Immature natural killer cell (primary cell): ENCODE data around the gene TJP3. TPM values are rescaled to one million over a fixed set of nuclear protein-coding genes. Genes with fewer than 3 reads are reported as not detected.

Experiments
- DNase-seq, 3 donors: peaks; one replicate each; pipeline ENCODE4 v3.0.0; 2022; ENCODE audit warnings: mixed read lengths in 1 of 3
- H3K27ac Mint-ChIP-seq, 6 donors: one replicate each; pipeline ENCODE4 v1.8.0; 2020; ENCODE audit warnings: mixed read lengths in 6 of 6, mild to moderate bottlenecking in 5 of 6, inconsistent platforms in 4 of 6, moderate library complexity in 3 of 6
- H3K27me3 Mint-ChIP-seq, 3 donors: one replicate each; pipeline ENCODE4 v1.8.0; 2020 to 2021; ENCODE audit warnings: low read depth in 3 of 3, mild to moderate bottlenecking in 3 of 3, mixed read lengths in 3 of 3, moderate library complexity in 3 of 3, inconsistent platforms in 1 of 3
- H3K36me3 Mint-ChIP-seq, 3 donors: one replicate each; pipeline ENCODE4 v1.8.0; 2020; ENCODE audit warnings: mixed read lengths in 3 of 3, inconsistent platforms in 2 of 3, mild to moderate bottlenecking in 2 of 3
- H3K4me1 Mint-ChIP-seq, 2 donors: one replicate each; pipeline ENCODE4 v1.8.0; 2020; ENCODE audit warnings: inconsistent platforms in 2 of 2, mild to moderate bottlenecking in 2 of 2, mixed read lengths in 2 of 2, moderate library complexity in 1 of 2
- H3K4me3 Mint-ChIP-seq, 5 donors: one replicate each; pipeline ENCODE4 v1.8.0; 2020; ENCODE audit warnings: mild to moderate bottlenecking in 5 of 5, mixed read lengths in 5 of 5, inconsistent platforms in 3 of 5, moderate library complexity in 3 of 5
- H3K9me3 Mint-ChIP-seq, 6 donors: one replicate each; pipeline ENCODE4 v1.8.0; 2020; ENCODE audit warnings: mild to moderate bottlenecking in 6 of 6, mixed read lengths in 6 of 6, inconsistent platforms in 4 of 6, moderate library complexity in 3 of 6
- polyA plus RNA-seq, 3 donors: library from polyadenylated mRNA; unstranded; fragments of 300-500 nt; fragmentation: Illumina TruSeq; gene quantifications; one replicate each; pipeline ENCODE4 v1.2.3, GENCODE V29; 2021

The TJP3 gene
- polyA plus RNA-seq, 3 donors from 2014 or later, result 0.34 TPM; not detected in 2

DNA sequence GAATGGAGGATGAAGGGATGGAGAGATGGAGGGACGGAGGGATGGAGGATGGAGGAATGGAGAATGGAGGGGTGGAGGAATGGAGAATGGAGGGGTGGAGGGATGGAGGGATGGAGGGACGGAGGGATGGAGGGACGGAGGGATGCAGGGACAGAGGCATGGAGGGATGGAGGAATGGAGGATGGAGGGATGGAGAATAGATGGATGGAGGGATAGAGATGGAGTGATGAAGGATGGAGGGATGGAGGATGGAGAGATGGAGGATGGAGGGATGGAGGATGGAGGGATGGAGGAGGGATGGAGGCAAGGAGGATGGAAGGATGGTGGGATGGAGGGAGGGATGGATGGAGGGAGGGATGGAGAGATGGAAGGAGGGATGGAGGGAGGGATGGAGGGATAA, 30.0 kb upstream of the TJP3 start:
- peaks cover 0 to 4% (median 0%) of the 10 kb centered on the region in 3 donors for H3K36me3 Mint-ChIP-seq
- no peaks in the 10 kb centered on the region for H3K9me3 Mint-ChIP-seq
- peaks cover 0 to 5% (median 0%) of the 10 kb centered on the region in 3 donors for H3K27me3 Mint-ChIP-seq
- no peak overlapping the region for H3K4me3 Mint-ChIP-seq
- H3K27ac Mint-ChIP-seq, result no peak overlapping the region
- DNase-seq, result no peak
- peaks cover 22 to 38% of the 10 kb centered on the region in 2 donors for H3K4me1 Mint-ChIP-seq

DNA sequence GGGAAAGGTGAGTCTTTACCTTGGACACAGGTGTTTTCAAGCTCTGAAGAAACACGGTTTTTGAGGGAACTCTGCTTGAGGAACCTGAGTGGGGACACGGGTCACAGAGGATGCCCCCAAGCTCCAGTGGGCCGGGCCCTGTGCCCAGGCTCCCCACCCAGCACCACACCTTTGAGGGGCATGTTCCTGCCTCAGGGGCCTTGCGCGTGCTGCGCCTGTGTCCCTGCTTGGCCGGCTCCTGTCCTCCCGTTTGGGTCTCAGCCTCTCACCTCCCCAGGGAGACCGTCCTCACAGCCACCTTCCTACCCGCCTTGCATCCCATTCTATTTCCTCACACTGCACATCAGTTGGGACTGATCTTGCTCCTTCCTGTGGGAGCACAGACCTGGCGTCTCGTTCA, 29.0 kb upstream of the TJP3 start:
- H3K27me3 Mint-ChIP-seq, result peaks cover 0 to 5% (median 0%) of the 10 kb centered on the region in 3 donors
- peak overlapping the region in 3 of 6 donors; percentile 55 to 69 (median 61) for H3K27ac Mint-ChIP-seq
- H3K36me3 Mint-ChIP-seq, result peaks cover 0 to 4% (median 0%) of the 10 kb centered on the region in 3 donors

DNA sequence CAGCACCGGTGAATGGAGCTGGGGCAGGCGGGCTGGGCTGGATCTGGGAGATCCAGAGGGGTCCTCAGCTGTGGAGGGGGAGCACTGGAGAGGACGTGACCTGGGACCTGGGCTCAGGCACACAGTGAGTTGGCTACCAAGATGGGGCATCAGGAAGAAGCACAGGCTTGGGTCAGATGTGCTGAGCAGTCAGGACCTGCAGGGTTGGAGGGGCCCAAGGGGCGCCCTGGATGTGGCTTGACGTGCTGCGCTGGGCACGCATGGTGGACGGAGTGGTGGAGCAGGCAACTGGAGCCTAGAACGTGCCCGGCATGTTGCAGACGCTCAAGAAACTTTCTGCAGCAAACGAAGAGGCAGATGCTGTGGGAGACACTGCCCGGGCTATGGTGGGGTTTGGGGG, 28.6 kb upstream of the TJP3 start:
- peaks cover 0 to 5% (median 0%) of the 10 kb centered on the region in 3 donors for H3K27me3 Mint-ChIP-seq
- peak overlapping the region in 2 of 6 donors; percentile 55 to 61 for H3K27ac Mint-ChIP-seq
- peak overlapping the region in 1 of 5 donors; percentile 10 for H3K4me3 Mint-ChIP-seq
- peaks cover 0 to 4% (median 0%) of the 10 kb centered on the region in 3 donors for H3K36me3 Mint-ChIP-seq
- no peaks in the 10 kb centered on the region for H3K9me3 Mint-ChIP-seq
- no peak for DNase-seq
- H3K4me1 Mint-ChIP-seq, result peaks cover 20 to 43% of the 10 kb centered on the region in 2 donors

More for the DNA sequence above, 29.0 kb upstream of the TJP3 start:
- no peaks in the 10 kb centered on the region for H3K9me3 Mint-ChIP-seq
- H3K4me3 Mint-ChIP-seq, result peak overlapping the region in 1 of 5 donors; percentile 10
- no peak for DNase-seq
- peaks cover 22 to 43% of the 10 kb centered on the region in 2 donors for H3K4me1 Mint-ChIP-seq

DNA sequence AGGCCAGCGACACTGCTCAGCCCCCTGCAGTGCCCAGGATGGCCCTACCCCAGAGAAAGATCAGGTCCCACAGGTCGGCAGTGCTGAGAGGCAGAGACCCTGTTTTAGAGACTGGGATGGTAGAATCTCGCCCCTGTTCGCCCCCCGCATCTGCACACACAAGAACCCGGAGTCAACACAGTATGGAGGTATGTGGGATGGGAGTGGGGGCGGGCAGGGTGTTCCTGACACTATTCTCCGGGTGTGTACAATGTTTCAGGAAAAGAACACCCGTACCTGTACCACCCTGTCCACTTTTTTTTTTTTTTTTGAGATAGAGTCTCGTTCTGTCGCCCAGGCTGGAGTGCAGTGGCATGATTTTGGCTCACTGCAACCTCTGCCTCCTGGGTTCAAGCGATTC, 27.2 kb upstream of the TJP3 start:
- Mint-ChIP-seq H3K4me1 (peaks cover 21 to 33% of the 10 kb centered on the region in 2 donors), H3K27me3 (peaks cover 0 to 5% (median 0%) of the 10 kb centered on the region in 3 donors), H3K27ac (no peak overlapping the region), H3K9me3 (no peaks in the 10 kb centered on the region), H3K36me3 (peaks cover 0 to 4% (median 0%) of the 10 kb centered on the region in 3 donors), H3K4me3 (no peak overlapping the region)
- DNase-seq, result no peak

DNA sequence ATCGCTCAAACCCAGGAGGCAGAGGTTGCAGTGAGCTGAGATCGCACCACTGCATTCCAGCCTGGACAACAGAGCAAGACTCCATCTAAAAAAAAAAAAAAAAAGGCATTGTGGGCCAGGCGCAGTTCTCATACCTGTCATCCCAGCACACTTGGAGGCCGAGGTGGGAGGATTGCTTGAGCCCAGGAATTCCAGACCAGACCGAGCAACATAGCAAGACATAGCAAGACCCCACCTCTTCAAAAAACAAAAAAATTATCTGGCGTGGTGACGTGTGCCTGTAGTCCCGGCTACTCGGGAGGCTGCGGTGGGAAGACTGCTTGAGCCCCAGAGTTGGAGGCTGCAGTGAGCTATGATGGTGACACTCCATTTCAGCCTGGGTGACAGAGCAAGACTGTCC, 25.9 kb upstream of the TJP3 start:
- Mint-ChIP-seq H3K9me3 (no peaks in the 10 kb centered on the region), H3K4me3 (no peak overlapping the region), H3K36me3 (no peaks in the 10 kb centered on the region), H3K27ac (peak overlapping the region in 1 of 6 donors; percentile 50), H3K4me1 (peaks cover 17 to 25% of the 10 kb centered on the region in 2 donors), H3K27me3 (peaks cover 0 to 5% (median 3%) of the 10 kb centered on the region in 3 donors)
- DNase-seq, result no peak

DNA sequence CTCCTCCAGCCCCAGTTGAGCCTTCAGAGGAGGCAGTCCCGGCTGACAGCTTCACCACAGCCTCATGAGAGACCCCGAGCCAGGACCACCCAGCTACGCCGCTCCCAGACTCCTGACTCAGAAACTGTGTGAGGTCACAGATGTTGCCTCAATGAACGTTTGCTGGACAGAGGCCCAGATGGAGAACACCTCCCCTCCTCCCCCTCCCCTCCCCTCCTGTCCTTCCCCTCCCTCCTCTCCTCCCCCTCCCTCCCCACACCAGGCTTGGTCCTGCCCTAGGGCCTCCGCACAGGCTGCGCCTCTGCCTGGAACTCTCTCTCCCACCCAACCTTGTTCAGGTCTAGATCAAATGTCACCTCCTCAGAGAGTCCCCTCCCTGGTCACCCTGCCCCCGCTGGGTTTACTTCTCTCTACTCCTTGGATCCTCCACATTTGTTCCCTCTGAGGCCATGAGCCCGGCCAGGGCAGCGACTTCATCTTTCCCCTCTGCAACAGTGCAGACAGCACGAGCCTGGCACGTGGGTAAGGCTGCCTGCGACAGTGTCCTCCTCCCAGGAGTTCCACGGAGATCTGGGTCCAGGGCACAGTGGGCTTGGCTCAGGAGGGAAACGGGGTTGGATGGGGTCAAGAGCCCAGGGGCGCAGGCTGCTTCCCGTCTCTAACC, 25.3 kb upstream of the TJP3 start:
- Mint-ChIP-seq H3K4me3 (no peak overlapping the region), H3K36me3 (no peaks in the 10 kb centered on the region), H3K27me3 (peaks cover 0 to 5% (median 3%) of the 10 kb centered on the region in 3 donors), H3K4me1 (peaks cover 15 to 26% of the 10 kb centered on the region in 2 donors), H3K9me3 (no peaks in the 10 kb centered on the region), H3K27ac (no peak overlapping the region)
- DNase-seq, result no peak

DNA sequence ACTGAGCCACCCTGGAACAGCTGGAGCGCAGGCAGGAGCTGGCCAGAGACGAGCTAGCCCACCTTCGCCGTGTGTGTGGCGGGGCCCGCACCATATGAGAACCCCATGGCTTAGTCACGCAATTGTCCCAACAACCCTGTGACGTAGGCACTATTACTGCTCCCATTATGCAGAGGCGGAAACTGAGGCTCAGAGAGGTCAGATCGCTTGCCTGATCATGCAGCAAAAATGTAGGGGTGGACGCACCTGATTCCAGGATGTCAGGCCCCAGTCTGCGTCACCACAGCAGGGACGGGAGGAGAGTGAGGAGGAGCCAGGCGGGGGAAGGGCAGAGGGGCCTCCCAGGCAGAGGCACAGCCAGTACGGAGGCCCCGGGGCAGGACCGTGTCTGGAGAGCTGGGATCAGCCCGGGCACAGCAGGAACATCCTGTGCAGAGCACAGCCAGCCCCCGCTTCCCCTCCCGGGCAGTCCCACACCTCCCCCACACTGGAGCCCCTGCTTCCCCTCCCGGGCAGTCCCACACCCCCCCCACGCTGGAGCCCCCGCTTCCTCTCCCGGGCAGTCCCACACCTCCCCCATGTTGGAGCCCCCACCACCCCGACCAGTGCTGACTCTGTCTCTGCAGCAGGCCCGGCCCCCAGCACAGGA, 24.7 kb upstream of the TJP3 start:
- no peak overlapping the region for H3K27ac Mint-ChIP-seq
- H3K4me3 Mint-ChIP-seq, result peak overlapping the region in 1 of 5 donors; percentile 2
- peaks cover 0 to 7% (median 3%) of the 10 kb centered on the region in 3 donors for H3K27me3 Mint-ChIP-seq

DNA sequence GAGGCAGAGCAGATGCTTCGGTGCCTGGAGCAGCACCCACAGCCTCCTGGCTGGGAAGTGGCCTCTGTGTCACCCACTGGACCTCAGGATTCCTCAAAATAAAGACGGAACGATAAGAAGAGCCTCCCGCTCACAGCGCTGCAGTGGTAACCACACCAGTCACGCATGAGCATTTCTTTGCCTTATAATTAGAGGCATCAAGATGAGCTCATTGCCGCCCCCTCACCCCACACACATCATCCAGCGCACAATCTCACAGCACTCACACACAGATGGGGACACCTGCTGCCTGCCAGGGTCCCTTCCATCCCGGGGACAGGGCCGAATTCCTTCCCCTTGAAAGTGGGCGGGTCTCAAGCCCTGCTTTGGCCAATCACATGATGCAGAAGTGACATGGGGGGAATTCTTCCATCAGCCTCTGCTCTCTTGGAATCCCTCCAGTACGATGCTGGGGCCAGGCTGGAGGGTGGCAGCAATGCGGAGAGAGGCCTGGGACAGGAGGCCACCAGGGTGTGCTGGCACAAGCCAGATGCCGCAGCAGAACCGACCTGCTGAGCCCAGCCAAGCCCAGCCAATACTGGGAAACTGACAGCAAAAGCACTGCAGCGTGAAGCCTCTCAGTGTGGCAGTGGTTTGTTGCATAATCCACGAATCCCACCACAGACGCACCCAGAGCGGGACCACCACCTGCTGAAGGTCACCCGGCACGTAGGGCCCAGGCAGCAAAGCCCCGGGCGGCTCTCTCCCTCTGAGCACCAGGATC, 23.9 kb upstream of the TJP3 start:
- Mint-ChIP-seq H3K27me3 (peaks cover 0 to 7% (median 3%) of the 10 kb centered on the region in 3 donors), H3K9me3 (no peaks in the 10 kb centered on the region), H3K36me3 (no peaks in the 10 kb centered on the region), H3K4me3 (peak overlapping the region in 1 of 5 donors; percentile 2), H3K4me1 (peaks cover 21 to 29% of the 10 kb centered on the region in 2 donors), H3K27ac (no peak overlapping the region)
- DNase-seq, result no peak

More for the DNA sequence above, 24.7 kb upstream of the TJP3 start:
- no peaks in the 10 kb centered on the region for H3K36me3 Mint-ChIP-seq
- H3K9me3 Mint-ChIP-seq, result no peaks in the 10 kb centered on the region
- peaks cover 18 to 28% of the 10 kb centered on the region in 2 donors for H3K4me1 Mint-ChIP-seq
- no peak for DNase-seq

DNA sequence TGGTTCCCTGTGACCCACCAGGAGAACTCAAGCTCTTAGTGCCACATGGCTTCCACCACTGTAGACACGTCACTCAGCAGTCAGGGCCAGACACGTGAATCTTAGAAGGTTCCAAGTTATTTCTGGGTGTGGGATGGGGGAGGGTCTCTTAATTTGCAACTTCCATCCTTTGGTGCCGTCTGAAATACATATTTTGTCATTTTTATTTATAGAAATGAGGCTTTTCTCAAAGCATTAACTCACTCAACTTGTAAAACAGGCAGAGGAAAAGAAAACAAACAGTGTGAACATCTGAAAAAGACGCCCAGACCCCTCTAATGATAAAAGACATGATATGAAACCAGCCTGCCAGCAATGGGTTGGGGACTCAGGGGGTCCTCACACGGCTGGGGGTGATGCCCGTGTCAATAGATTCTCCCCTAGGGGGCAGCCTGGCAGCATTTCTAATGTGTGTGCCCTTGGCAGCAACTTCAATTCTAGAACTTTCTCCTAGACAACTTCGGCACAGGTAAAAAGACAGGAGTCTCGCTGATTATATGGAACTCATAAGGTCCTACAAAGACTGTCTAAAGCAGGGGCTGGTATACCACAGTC, 23.3 kb upstream of the TJP3 start:
- no peaks in the 10 kb centered on the region for H3K36me3 Mint-ChIP-seq
- H3K4me1 Mint-ChIP-seq, result peaks cover 27 to 33% of the 10 kb centered on the region in 2 donors
- no peak for DNase-seq
- H3K27me3 Mint-ChIP-seq, result peaks cover 0 to 7% (median 3%) of the 10 kb centered on the region in 3 donors
- peak overlapping the region in 1 of 6 donors; percentile 16 for H3K27ac Mint-ChIP-seq
- H3K9me3 Mint-ChIP-seq, result no peaks in the 10 kb centered on the region
- peak overlapping the region in 1 of 5 donors; percentile 14 for H3K4me3 Mint-ChIP-seq

DNA sequence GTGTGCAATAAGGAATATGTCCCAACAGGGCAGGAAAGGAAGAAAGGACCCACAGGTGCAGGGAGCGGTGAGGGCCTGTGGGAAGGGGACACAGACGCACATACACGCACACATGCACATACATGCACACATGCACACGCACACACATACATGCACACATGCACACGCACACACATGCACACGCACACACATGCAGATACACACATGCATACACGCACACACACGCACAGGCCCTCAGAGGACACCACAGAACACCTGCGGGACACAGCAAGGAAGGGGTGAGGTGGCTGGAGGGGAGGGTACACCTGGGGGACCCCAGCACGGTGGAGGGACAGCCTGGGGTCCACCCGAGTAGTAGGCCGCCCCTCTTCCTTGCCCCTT, 20.8 kb upstream of the TJP3 start:
- Mint-ChIP-seq H3K27me3 (peaks cover 0 to 14% (median under 1%) of the 10 kb centered on the region in 3 donors), H3K9me3 (no peaks in the 10 kb centered on the region), H3K36me3 (peaks cover 0 to 4% (median 3%) of the 10 kb centered on the region in 3 donors), H3K4me1 (peaks cover 42 to 43% of the 10 kb centered on the region in 2 donors), H3K4me3 (peak overlapping the region; percentile 81 to 85 (median 83)), H3K27ac (peak overlapping the region; percentile 59 to 87 (median 76))
- DNase-seq, result no peak

DNA sequence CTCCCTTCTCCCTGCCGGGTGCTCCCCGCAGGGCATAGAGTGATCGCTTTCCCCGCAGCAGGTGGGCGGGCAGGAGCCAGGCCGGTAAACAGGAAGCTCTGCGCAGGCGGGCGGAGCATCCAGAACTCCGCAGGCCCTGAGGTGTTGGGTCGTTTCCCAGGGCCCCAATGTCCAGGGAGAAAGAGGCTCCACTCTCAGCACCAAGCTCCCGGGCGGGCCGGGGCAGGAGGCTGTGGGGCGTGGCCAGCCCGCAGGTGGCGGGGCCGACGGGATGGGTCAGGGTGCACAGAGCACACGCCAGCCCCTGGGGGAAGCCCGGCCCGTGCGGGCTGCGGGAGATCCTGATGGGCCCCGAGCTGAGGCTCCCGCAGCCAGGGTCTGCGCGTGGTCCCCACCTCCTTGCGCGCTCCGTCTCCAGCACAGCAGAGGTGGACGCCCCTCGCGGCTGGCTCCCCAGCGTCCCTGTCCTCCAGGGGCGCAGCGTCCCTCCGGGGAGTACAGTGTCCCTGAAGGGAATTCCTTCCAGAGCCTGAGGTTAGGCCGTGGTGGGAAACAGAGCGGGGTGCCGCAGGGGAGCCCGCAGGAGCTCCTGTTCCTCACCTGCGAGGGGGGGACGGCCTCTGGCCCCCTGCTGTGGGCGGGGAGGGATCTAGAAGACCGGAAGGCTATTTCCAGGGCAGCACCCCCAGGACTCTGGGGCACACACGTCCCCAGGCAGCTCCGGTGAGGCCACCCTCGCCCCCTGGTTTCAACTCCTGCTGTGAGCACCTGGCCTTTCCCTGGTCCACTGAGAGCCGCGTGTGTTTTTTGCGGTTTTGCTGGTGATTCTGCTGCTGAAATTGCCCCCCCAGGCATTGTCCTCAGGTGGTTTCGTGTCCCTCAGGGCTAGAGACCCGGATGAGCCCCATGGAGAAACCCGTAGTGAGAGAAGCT, 20.1 kb upstream of the TJP3 start:
- Mint-ChIP-seq H3K9me3 (no peaks in the 10 kb centered on the region), H3K4me1 (peaks cover 43 to 47% of the 10 kb centered on the region in 2 donors), H3K27ac (peak overlapping the region in 2 of 6 donors; percentile 79 to 87), H3K27me3 (peaks cover 0 to 14% (median 3%) of the 10 kb centered on the region in 3 donors), H3K36me3 (peaks cover 0 to 4% (median 3%) of the 10 kb centered on the region in 3 donors), H3K4me3 (peak overlapping the region; percentile 81 to 85 (median 83))
- peak; percentile 13 to 19 (median 14) for DNase-seq

DNA sequence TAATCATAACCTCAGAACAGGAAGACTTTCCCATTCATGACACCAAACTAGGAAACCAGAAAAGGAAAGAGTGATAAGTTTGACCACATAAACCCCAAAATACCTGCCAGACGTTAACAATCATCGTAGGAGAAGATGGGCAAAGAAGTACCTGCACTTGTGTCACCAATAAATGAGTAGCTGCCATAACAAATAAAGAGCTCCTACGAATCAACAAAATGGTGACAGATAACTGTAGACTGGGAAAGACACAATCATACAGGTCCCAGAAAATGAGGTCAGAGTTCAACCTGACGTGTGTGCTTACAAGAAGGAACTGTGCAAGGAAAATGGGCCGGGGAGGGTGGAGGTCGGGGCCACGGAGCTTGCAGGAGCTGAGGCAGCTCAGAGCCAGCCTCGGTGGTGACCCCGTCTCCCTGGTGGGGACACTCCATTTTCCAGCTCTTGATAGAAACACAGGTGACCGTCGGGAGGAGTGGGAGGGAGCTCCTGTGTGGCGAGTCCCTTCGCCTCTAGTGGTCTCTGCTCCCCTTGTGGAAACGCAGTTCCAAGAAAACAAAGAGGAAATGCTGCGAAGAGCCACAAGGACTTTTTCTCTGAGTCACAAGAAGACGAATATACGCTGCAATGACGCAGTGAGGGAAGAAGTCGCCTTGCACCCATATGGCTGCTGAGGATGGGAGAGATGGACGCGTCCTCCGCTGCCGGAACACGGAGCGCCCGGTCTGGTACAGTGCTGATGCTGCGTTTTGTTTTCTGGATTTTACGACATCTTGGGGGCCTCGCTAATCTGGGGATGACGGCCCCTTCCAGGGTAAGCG, 17.4 kb upstream of the TJP3 start:
- H3K27ac Mint-ChIP-seq, result peak overlapping the region in 3 of 6 donors; percentile 13 to 51 (median 28)
- H3K4me3 Mint-ChIP-seq, result no peak overlapping the region
- no peak for DNase-seq
- peaks cover 0 to 4% (median 3%) of the 10 kb centered on the region in 3 donors for H3K36me3 Mint-ChIP-seq
- peaks cover 0 to 17% (median 5%) of the 10 kb centered on the region in 3 donors for H3K27me3 Mint-ChIP-seq
- H3K4me1 Mint-ChIP-seq, result peaks cover 37 to 41% of the 10 kb centered on the region in 2 donors
- no peaks in the 10 kb centered on the region for H3K9me3 Mint-ChIP-seq
